ENCODE results near the gene EFHB.
"Not testable (repeated sequence)": the region's sequence is repeated elsewhere in the genome, so short reads cannot be mapped to it uniquely, and the experiment has no call there.

The EFHB gene, protein sequence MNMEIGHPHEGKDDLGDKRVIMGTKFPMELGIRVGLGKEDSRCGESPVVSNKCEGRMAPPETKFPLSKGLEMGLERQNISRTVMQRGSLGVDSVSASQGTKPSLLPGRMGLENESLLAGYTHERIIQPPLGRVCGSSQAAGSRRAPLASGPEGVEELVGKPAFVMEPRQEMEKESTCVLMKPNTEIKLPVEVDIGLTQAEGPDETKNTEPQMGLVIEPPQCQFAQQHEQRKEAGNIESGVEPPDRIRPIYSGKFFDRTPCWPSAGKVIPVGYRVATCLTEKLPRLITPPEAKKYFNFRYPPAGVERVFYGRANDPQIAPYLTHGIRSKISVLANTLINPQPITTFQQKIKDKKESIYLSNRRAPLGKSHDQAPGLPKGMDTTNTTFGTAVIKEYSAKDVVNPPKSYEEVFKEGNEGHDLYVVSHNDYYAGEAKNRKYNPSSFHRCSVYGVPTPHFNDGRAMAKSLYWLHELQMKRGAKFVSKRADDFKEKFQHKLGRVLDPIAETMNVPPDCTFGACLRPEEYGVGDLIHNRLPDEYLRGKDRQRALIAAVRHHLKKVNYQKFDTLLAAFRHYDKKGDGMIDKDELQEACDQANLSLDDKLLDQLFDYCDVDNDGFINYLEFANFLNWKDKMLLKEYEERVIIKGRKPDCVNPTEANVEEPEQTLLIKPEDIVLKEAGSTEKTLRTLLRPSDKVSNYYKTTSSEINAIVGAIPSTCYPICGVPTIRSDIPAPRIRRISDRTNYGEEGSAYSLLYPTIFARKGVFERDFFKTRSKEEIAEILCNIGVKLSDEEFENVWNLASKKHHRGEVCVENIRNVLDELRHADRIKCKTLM

DNA sequence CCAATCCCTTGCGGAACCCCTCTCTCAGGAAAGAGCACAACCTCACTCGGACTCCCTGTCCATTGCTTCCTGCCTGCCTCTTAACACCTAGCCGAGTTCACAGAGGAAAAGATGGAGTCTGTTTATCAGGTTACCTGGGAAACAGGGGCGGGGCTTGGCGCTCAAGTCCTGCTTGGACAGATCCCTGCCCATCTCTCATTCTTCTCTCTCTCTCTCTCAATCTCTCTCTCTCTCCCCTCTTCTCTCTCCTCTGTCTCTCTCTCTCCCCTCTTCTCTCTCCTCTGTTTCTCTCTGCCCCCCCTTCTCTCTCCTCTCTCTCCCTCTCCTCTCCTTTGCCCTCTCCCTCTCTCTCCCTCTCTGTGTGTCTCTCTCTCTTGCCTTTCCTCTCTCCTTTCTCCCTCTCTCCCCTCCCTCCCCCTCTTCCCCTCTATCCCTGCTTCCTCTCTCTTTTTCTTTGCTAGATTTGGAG is at the start of gene EFHB:
Gene EFHB, minus strand, starts transcription at position 120 of the 469 bp plus-strand sequence. CDS start 199 bp downstream, outside the sequence.
- DNase-seq (ENCODE audit: low read depth): no peak

DNA sequence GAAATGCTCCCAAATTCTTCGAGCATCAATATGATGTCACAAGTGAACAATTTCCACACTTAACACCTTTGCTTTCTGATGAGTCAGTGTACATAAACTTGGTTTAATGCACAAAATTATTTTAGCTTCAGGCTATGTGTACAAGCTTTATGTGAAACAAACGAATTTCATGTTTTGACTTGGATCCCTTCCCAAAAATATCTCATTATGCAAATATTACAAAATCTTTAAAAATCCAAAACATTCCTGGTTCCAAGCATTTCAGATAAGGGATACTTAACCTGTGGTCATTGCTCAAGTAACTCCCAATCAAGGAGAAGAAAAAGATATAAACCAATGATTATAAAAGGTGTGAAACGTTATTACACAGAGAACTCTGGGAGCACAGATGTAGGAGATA is 38.0 kb upstream of the EFHB start:
- DNase-seq (ENCODE audit: low read depth): no peak

DNA sequence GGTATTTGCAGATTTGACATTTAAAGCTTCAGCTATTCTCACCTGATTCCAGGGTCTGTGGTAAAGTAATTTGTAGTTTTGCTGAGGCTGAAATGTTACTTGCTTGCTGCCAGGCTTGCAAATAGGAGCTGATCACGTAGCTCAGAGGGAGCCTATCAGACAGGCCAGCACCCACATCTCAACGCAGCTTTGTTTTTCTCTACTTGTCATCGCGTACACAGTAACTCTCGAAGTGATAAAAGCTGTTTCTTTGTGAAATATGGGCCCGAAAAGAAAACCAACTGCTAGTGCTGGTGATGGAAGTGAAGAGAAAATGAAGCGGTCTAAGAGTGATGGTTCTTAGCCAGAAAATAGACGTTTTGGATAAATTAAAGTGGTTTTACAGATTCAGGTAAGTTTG is 36.3 kb upstream of the EFHB start:
- DNase-seq (ENCODE audit: low read depth): no peak

DNA sequence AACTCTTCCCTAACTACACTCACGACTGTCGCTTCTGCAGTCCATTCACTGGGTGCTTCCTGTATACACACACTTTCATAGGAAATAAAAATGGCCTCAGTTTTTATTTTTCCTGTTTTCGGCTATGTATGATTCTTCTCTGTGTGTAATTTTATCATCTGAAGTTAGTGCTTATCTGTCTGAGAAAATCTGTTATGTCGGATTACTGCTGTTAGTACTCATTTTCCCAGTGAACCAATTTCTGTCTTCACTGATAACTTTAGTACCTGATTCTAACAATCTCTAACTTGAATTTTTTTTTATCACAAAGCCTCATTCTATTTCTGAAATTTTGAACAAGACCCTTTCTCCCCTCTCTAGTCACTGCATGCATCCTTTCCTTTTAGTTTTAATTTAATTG is 33.8 kb upstream of the EFHB start:
- no peak for DNase-seq (ENCODE audit: low read depth)

DNA sequence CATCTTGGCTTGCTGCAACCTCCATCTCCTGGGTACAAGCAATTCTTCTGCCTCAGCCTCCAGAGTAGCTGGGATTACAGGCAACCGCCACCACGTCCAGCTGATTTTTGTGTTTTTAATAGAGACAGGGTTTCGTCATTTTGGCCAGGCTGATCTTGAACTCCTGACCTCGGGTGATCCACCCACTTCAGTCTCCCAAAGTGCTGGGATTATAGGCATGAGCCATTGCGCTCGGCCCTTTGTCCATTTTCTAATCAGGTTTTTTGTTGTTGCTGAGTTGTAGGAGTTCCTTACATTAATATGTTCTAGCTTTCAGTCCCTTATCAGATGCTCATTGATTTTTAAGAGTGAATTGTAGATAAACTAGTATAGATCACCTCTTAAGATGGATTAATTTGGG is 33.2 kb upstream of the EFHB start:
- no peak for DNase-seq (ENCODE audit: low read depth)

DNA sequence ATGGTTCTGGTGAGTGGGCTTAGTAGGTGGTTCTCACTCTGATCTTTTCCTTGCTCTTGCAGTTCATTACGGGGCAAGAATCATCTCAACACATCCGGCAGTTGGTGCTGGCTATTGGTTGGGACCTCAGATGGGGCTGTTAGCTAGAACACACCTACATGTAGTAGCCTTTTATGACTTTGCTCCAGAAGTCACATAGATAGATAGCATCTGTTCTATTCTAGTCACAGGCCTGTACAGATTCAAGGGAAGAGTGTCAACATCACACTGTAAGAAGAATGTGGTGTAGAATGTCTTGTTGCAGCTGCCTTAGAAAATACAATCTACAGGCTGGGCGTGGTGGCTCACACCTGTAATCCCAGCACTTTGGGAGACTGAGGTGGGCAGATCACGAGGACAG is 27.9 kb upstream of the EFHB start:
- no peak for DNase-seq (ENCODE audit: low read depth)

DNA sequence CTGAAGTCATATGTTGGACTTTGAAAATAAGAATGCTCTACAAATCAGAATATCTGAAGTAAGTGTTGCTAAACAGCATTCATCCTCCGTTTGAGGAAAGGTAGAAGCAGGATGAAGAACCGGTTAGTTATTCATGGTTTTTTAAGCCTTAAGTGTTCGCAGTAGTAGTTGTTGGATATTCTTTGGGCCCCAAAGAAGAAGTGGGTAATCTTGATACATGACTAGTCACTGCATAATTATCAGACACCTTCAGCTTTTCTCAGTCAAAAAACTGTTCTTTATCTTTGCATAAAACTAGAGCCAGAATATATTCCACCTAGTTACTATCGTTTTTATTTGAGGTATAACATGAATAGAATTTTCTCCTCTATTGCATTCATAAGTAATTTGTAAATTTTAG is 26.7 kb upstream of the EFHB start:
- no peak for DNase-seq (ENCODE audit: low read depth)

DNA sequence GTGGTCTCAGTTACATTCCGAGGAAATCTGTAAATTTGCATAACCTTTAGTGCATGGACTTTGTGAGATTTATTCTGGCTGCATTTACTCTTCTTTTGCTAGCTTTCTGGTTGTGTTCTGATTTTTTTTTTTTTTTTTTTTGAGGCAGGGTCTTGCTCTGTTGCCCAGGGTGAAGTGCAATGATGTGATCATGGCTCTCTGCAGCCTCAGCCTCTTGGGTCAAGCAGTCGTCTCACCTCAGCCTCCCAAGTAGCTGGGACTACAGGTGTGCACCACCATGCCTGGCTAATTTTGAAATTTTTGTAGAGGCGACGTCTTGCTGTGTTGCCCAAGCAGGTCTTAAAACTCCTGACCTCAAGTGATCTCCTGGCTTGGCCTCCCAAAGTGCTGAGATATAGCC is 25.5 kb upstream of the EFHB start:
- no peak for DNase-seq (ENCODE audit: low read depth)

DNA sequence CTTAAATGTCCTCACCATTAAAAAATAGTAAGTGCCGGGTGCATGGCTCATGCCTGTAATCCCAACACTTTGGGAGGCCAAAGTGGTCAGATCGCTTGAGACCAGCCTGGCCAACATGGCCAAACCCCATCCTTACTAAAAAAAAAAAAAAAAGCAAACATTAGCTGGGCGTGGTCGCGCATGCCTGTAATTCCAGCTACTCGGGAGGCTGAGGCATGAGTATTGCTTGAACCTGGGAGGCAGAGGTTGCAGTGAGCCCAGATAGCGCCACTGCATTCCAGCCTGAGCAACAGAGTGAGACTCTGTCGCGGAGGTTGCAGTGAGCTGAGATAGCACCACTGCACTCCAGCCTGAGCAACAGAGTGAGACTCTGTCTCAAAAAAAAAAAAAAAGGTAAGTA is 23.3 kb upstream of the EFHB start:
- DNase-seq (ENCODE audit: low read depth): not testable (repeated sequence)

DNA sequence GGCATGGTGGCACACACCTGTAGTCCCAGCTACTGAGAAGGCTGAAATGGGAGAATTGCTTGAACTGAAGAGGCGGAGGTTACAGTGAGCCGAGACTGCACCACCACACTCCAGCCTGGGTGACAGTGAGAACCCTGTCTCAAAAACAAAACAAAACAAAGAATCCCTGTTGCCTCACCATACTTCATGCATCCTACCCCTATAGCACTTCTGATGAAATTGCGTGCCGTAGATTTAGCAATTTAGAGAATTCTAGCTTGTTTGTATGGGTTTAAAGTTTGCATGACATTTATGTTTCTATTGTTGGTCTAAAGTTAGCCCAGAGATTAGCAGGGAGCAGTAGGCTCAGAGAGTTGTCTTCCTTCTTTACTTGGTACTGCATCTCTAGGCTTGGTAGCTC is 20.7 kb upstream of the EFHB start:
- no peak for DNase-seq (ENCODE audit: low read depth)

DNA sequence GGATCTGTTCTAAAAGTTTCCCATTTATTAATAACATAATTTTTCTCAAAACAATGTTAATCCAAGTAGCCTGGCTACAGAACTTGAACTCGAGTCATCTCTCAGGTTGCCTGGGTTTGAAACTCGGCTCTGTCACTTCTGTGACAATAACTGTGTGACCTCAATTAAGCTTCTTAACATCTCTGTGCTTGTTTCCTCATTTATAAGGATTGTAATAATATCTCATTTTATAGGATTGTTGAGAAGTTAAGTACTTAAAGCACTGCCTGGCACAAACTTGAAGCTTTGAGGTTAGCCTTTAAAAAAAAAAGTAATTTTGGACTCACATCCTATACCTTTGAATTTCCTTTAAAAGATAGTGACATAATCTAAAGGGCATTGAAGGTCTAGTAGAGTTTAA is 16.3 kb upstream of the EFHB start:
- no peak for DNase-seq (ENCODE audit: low read depth)

DNA sequence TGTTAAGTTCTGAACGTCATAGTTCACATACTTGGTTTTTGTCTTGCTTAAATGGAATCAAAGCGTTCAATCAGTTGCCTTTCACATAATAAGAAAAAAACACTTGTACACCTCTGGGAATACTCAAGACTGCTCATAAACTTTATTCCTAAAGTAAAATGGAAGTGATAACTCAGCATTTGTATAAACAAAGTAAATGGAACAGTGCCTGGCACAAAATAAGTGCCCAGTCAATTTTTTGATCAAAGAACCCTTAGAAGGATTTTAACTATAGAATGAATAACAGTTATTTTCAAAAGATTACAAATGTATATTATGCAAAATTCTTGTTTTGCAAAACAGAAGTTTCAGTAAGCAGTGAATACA is 14.2 kb upstream of the EFHB start:
- DNase-seq (ENCODE audit: low read depth): no peak

DNA sequence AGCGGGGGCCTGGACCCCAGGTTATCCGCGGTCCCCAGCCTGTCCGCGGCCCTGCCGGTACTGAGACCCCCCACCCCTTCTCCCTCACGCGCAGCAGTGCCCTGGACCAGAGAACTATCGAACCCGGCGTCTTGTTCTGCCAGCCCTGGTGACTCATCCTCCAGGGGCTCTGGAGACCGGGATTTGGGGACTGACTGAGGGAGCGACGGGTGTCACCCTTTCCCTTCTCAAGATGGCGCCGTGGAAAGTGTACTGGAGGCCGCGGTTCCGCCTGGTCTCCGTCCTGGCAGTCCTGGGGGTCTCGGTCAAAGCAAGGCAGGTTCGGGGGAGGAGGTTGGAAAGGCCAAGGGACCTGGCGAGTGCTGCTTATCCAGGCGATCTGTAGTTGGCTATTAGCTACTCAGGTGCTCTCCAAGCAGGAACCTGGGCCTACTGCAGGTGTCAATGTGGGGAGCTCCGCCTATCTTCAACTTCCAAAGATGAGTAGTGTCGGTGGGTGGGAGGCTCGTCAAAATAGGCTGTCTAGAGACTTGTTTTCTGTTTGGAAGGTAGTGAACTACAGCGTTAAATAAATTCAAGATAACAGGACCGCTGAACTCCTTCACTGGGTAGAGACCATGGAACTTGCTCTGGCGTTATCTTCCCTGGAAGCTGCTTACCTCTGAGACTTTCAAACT is 13.7 kb upstream of the EFHB start:
- peak; percentile 40 for DNase-seq (ENCODE audit: low read depth)

DNA sequence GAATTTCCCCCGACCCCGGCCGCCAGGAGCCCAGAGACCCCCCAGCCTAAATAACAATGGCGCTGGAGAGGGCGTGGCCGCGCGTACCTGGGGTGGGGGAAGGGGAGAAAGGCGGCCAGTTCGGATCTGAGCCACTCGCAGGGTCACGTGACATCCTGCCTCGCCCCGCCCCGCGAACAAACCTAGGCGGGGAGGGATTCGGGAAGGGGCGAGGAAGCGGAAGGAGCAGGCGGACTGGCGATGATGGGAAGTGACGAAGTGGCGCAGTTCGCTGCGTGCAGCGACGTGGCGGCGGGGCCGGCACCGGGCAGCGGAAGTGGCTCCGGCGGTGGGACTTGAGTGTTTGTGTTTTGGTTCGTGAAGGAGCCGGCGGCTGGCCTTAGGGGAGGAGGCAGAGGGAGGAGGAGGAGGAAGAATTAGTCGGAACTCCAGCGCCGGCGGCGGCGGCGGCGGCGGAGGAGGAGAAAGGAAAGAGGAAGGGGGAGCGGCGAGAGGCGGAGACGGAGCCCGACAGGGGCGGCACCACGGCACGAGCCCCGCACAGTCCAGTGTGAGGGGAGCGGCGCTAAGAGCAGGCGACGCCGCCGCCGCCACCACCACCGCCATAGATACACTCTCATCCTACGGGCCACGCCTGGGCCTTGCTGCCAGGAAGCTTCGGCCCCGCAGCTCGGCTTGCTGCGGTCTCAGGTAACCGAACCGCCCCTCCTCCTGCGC is 13.0 kb upstream of the EFHB start, which contains the start of gene RAB5A:
Gene RAB5A, plus strand, starts transcription at position 266 of the 717 bp plus-strand sequence. CDS start 3,802 bp downstream, outside the sequence.
- peak; percentile 96 for DNase-seq (ENCODE audit: low read depth)

DNA sequence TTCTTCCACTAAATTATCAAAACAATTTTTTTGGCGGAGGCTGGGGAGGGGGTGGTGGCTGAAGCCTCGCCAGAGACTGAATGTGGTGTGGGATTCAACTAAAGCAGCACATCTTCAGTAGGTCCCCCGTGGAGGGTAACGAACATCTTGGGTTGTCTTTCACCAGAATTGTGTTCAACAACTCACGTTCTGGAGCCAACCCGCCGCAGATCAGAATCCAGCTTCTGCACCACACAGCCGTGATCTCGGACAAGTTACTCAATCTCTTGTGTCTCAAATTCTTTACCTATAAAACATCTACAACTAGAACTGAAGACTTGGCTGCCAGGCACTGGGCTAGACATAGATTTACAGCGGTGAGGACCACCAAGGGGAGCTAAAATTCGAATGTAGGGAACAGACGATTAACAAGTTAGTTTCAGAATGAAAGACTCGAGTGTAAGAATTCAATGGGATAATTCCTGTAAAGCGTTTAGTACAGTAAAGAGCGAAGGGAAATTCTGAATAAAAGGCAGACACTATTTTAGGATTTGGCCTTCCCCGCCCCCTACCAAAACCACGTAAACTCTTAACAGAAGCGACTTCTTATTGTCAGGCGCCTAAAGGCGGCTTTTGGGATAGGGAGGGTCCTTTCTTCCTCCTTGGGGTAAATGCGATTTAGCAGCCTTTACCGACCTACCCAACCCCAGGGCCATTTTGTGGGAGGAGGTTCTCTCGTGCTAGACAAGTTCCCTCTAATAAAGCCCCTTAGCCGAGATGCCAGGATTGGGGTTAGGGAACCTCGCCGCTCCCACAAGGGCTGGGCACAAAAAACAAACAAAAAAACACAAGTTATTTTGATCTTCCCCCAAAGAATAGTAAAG is 12.2 kb upstream of the EFHB start:
- DNase-seq (ENCODE audit: low read depth): no peak

DNA sequence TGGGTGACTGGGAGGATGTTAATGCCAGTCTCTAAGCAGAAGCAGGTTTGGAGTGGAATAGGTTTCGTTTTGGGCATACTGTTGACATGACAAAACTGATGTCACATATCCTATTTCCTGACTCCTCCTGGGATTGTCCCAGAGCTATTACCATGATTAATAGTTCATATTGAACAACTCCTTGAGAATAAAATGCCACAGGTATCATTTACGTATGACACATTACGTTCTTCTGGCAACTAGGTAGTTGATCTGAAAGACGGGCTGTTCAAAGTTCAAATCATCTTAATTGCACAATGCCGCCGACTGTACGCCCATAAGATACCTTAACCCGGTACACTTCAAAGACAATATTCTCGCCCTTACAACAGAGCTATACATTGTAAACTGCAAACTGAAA is 11.5 kb upstream of the EFHB start:
- no peak for DNase-seq (ENCODE audit: low read depth)

DNA sequence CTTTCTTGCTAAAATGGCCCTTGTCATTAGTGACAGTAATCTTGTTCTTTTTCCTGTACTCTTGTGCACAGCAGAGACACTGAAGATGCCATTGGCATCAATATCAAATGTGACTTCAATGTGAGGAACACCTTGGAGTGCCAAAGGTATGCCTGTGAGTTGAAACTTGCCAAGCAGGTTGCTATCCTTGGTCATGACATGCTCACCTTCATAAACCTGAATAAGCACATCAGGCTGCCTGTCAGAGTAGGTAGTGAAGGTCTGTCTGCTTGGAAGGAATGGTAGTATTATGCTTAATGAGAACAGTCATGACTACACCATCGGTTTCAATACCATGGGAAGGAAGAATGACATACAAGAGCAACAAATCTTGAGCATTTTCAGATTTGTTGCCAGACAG is 6.6 kb upstream of the EFHB start:
- no peak for DNase-seq (ENCODE audit: low read depth)

DNA sequence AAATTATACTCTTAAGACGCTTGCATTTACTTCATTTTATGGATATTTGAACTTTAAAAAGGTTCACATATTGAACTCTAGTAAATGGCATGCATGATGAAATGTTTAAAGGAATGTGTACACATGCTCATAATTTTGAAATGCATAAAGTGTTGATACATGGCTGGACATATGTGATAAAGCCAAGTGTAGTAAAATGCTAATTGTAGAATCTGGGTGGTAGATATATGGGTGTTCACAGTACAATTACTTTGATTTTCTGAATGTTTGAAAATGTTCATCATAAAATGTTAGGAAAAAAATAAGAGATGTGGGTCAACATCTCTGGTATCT is 4.2 kb upstream of the EFHB start:
- no peak for DNase-seq (ENCODE audit: low read depth)

DNA sequence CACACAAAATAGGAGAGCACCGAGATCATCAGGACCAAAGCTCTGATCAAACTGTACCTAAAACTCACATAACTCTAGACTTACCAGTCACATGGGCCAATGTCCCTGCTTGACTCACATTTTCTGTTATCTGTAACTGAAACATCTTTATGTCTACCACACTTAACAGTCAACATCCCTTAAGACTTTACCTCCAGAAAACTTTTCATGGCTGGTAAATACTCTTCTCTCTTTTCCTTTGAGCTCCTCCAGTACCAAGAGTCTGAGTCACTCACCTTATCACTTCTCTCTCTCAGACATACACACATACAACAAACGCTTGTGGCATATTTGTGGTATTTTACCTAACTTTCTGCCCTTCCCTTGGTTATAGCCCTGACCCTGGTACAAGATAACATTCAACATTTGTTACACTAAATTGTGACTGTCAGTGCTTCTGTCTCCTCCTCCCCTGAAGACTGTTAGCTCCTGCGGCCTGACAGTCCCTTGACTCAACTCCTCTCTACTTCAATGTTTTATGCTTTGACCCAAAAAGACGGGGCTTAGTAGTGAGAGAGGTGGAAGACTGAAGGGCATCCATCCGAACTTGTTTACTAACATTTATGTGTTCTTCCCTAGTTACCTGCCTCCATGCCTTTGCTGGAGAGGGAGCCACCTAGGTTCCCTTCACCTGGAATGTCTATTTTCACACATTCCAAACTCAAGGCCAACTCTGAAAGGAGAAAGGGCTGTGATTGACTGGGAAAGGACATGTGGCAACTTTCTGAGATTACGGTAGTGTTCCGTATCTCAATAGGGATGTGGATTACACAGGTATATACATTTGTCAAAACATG is 3.7 kb upstream of the EFHB start:
- no peak for DNase-seq (ENCODE audit: low read depth)

DNA sequence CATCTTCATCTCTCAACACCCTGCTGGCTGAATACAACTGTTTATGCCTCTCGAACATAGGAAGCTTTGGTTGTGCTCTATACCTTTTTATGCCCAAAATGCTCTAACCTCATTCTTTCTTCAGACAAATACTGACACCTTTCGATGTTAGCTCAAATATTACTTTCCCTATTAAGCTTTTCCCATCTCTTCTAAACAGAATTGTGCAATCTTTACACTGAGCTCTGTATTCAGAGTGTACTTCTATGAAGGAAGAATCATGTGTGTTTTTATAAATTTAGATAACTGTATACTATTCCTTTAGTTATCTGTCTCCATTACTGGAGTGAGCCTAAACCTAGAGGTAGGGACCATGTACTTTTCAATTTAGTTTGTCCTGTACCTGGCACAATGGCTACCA is 1.6 kb downstream of the EFHB start:
- DNase-seq (ENCODE audit: low read depth): no peak
